ENCODE results near the gene MYO1H. TPM values are rescaled to one million over a fixed set of nuclear protein-coding genes. Genes with fewer than 3 reads are reported as not detected.

MYO1H gene
- total and polyA plus RNA-seq, 2 of the 8 experiments (the other 6 are each of a cell fraction or from before 2014, with no cell fraction given), result 0.03 TPM; not detected in 1

DNA sequence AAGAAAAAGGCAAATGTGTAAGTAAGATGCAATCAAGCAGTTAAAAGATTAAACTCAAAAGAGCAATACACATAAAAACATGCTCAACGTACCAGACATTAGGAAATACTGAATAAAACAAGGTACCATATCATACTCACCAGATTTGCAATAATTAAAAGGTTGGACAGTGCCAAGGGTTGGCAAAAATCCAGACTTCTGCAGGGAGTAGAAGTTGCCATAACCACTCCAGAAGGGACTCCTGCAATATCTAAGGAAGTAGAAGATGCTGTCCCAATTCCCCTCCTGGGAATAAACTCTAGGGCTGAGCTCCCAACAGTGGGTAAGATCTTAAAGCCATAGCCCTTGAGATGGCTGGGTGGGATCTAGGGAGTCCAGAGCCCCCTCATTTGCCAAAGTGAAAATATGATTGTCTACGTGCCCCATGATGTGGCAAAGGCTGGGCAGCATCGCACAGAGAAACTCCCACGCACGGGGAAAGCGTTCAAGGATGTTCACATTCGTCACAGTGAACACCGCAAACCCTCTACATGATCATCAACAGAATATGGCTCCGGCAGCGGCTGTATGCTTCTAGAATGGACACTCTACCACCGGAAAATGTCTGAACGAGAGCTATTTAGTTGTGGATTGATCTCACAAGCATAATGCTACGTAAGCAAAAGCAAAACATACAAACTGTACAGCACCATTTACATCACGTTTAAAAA is 117.1 kb downstream of the MYO1H start:
- POLR2A ChIA-PET (ENCODE audit: partially characterized antibody), result interaction anchor here (1.0 to 4.6 kb wide), 3 partner anchors 8 to 14 kb away, joined by 3 to 25 read pairs (median 9); partner anchors contain the start of genes KCTD10 and UBE3B

More for the DNA sequence above, 117.1 kb downstream of the MYO1H start:
- Histone ChIP-seq H3K9ac (replicated peaks in 1 of 4; ENCODE audit: extremely low read depth in 1 of 4, low read depth in 3 of 4, low read length in 3 of 4) (no peak overlapping the region), H2AFZ (ENCODE audit: low read length) (no peak overlapping the region), H4K20me1 (replicated peaks in 1 of 2; ENCODE audit: control insufficient read depth in 1 of 2, insufficient read depth in 2 of 2, low read length in 2 of 2) (peaks cover 5 to 13% of the 10 kb centered on the region in 2 experiments), H2BK120ac (replicated peaks; ENCODE audit: low read depth, low read length) (no peak overlapping the region), H2BK20ac (ENCODE audit: low read length) (no peak overlapping the region), H3K4me2 (ENCODE audit: insufficient read depth in 1 of 2, low read depth in 2 of 2, low read length in 2 of 2) (no peak overlapping the region), H2BK15ac (ENCODE audit: low read length) (no peak overlapping the region), H3K9me3 (ENCODE audit: insufficient read depth in 2 of 2, low read depth in 1 of 2, low read length in 1 of 2) (no peaks in the 10 kb centered on the region), H3K18ac (ENCODE audit: extremely low read depth, low read length) (no peak overlapping the region), H3K4me3 (ENCODE audit: extremely low read depth in 1 of 4, insufficient read depth in 2 of 4, low read depth in 3 of 4, low read length in 4 of 4) (no peak overlapping the region), H3K14ac (ENCODE audit: insufficient read length) (no peak overlapping the region), H3K23me2 (ENCODE audit: low read depth, low read length) (no peaks in the 10 kb centered on the region), H4K8ac (ENCODE audit: extremely low read depth, insufficient read depth, low read length) (peak overlapping the region; percentile 62; the same call in 1 of the 2 replicates), H2AK5ac (ENCODE audit: low read depth, low read length) (peak overlapping the region; percentile 77; the same call in 1 of the 2 replicates), H3K4me1 (replicated peaks in 1 of 4; ENCODE audit: control insufficient read depth in 3 of 4, insufficient read depth in 4 of 4, low read length in 3 of 4) (peaks cover 35 to 50% (median 36%) of the 10 kb centered on the region in 4 experiments), H3K36me3 (ENCODE audit: control insufficient read depth in 2 of 4, insufficient read depth in 4 of 4, low read length in 3 of 4) (peaks cover 4 to 27% (median 10%) of the 10 kb centered on the region in 4 experiments; a peak in 7 of 8 replicates), H3K79me1 (ENCODE audit: low read depth, low read length) (peaks cover 22% of the 10 kb centered on the region), H2BK12ac (ENCODE audit: low read depth, low read length) (no peak overlapping the region), H3K27me3 (replicated peaks in 1 of 4; ENCODE audit: control insufficient read depth in 3 of 4, extremely low read depth in 1 of 4, insufficient read depth in 3 of 4, low read length in 3 of 4) (no peaks in the 10 kb centered on the region), H3K56ac (replicated peaks; ENCODE audit: insufficient read length, low read depth, low read length) (no peak overlapping the region), H3K27ac (ENCODE audit: low read depth, low read length) (no peak overlapping the region), H4K91ac (replicated peaks; ENCODE audit: insufficient read length, low read length) (no peak overlapping the region), H2BK5ac (ENCODE audit: low read depth, low read length) (no peak overlapping the region), H3K23ac (ENCODE audit: insufficient read length) (no peak overlapping the region), H3K79me2 (ENCODE audit: control insufficient read depth in 1 of 2, insufficient read depth in 2 of 2, low read length in 2 of 2) (peaks cover 18 to 96% of the 10 kb centered on the region in 2 experiments), H4K5ac (ENCODE audit: insufficient read length, low read depth, low read length) (no peak overlapping the region), H3K4ac (replicated peaks; ENCODE audit: insufficient read length, low read depth, low read length) (no peak overlapping the region)
- no peak for DNase-seq (ENCODE audit: low read depth in 1 of 2, low spot score in 2 of 2)
- no peak for FAIRE-seq
- 91% methylated on average over 14 of the region's 14 CpGs; no CpG with 5 or more reads in 1 of the 2 experiments for WGBS, 2 experiments (ENCODE audit: extremely low coverage in 1 of 2, insufficient coverage in 1 of 2, insufficient read length in 1 of 2, insufficient replicate concordance in 2 of 2, low coverage in 1 of 2, low lambda C conversion rate in 2 of 2, missing lambda C conversion rate in 1 of 2)
- TF ChIP-seq PHF8 (conservative IDR thresholded peaks at IDR 0.05; ENCODE audit: low read depth, low read length) (no peak), ZNF274 (IDR thresholded peaks at IDR 0.05; ENCODE audit: borderline replicate concordance, extremely low read depth, low read length) (no peak), EGR1 (IDR thresholded peaks at IDR 0.05; ENCODE audit: borderline replicate concordance, low read depth, low read length) (no peak), SP2 (IDR thresholded peaks at IDR 0.05; ENCODE audit: low read length) (no peak), POLR2AphosphoS5 (IDR thresholded peaks at IDR 0.05; ENCODE audit: low read depth, low read length) (no peak), RBBP5 (IDR thresholded peaks at IDR 0.05; ENCODE audit: borderline replicate concordance, low read depth, low read length) (no peak), RNF2 (IDR thresholded peaks at IDR 0.05; ENCODE audit: borderline replicate concordance, low read depth, low read length, missing control alignments, poor library complexity, severe bottlenecking) (no peak), CEBPB (IDR thresholded peaks at IDR 0.05; ENCODE audit: low read depth, low read length) (no peak), SIRT6 (IDR thresholded peaks at IDR 0.05; ENCODE audit: low read length) (no peak)
- TF ChIP-seq, protein P1, sequence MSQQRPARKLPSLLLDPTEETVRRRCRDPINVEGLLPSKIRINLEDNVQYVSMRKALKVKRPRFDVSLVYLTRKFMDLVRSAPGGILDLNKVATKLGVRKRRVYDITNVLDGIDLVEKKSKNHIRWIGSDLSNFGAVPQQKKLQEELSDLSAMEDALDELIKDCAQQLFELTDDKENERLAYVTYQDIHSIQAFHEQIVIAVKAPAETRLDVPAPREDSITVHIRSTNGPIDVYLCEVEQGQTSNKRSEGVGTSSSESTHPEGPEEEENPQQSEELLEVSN (IDR thresholded peaks at IDR 0.05), result no peak
- CTCF ChIA-PET (ENCODE audit: partially characterized antibody), result interaction anchor here (1.0 to 19.5 kb wide), 5 partner anchors 11 to 132 kb away, joined by 3 to 245 read pairs (median 5); no protein-coding TSS in a partner anchor
